ENCODE results near the gene SOX8. TPM values are rescaled to one million over a fixed set of nuclear protein-coding genes. Genes with fewer than 3 reads are reported as not detected.
A peak's percentile ranks its signal among the peaks of the same experiment; 100 is the strongest.

SOX8 gene
- total and polyA plus RNA-seq, 7 donors = under 0.01 to 3.4 (median 2.7) TPM; not detected in 1

DNA sequence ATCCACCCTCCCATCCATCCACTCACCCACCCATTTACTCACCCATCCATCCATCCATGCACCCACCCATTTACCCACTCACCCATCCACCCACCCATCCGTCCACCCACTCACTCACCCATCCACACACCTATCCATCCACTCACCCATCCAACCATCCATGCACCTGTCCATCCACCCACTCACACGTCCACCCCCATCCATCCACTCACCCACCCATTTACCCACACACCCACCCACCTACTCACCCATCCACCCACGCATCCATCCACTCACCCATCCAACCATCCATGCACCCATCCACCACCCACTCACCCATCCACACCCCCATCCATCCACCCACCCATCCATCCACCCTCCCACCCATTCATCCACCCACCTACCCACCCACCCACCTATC is 12.2 kb downstream of the SOX8 start:
- TF ChIP-seq POLR2AphosphoS5 (IDR thresholded peaks at IDR 0.05) (no peak), EP300 (IDR thresholded peaks at IDR 0.05) (no peak), POLR2A (IDR thresholded peaks at IDR 0.05) (no peak)
- TF ChIP-seq, protein P1, sequence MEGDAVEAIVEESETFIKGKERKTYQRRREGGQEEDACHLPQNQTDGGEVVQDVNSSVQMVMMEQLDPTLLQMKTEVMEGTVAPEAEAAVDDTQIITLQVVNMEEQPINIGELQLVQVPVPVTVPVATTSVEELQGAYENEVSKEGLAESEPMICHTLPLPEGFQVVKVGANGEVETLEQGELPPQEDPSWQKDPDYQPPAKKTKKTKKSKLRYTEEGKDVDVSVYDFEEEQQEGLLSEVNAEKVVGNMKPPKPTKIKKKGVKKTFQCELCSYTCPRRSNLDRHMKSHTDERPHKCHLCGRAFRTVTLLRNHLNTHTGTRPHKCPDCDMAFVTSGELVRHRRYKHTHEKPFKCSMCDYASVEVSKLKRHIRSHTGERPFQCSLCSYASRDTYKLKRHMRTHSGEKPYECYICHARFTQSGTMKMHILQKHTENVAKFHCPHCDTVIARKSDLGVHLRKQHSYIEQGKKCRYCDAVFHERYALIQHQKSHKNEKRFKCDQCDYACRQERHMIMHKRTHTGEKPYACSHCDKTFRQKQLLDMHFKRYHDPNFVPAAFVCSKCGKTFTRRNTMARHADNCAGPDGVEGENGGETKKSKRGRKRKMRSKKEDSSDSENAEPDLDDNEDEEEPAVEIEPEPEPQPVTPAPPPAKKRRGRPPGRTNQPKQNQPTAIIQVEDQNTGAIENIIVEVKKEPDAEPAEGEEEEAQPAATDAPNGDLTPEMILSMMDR (IDR thresholded peaks at IDR 0.05) = no peak
- intact Hi-C loops (cut with DNase I) = no loop called here
- DNase-seq = no peak
- H3K27me3 ChIP-seq = peaks cover 13 to 48% (median 14%) of the 10 kb centered on the region in 3 donors
- H3K4me3 ChIP-seq = no peak overlapping the region
- no peak overlapping the region for H3K27ac ChIP-seq
- H3K9me3 ChIP-seq = peaks cover 6 to 15% (median 11%) of the 10 kb centered on the region in 4 donors
- 82 to 89% methylated on average over 3 of the region's 3 CpGs for WGBS, 2 donors
- no peaks in the 10 kb centered on the region for H3K4me1 ChIP-seq
- H3K36me3 ChIP-seq = no peaks in the 10 kb centered on the region

DNA sequence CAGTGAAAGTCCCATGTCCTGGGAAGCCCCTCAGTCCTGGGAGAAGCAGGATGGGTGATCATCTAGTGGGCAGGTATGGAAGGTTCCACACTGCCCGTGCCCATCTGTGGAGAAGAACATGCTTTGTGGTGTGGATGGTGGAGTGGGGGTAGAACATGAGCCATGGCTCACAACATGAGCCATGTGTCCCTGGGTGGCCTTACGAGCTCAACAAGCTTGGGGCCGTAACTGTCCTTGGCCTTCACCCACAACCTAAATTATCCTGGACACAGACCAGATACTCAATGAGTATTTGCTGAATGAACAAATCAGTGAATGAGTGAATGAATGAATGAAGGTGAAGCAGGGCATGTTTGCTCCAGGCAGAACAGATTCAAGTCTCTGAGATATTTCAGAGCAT is 13.5 kb downstream of the SOX8 start:
- Histone ChIP-seq H3K9me3 (peaks cover 6 to 15% (median 11%) of the 10 kb centered on the region in 4 donors), H3K4me3 (no peak overlapping the region), H3K4me1 (no peaks in the 10 kb centered on the region), H3K27ac (no peak overlapping the region), H3K27me3 (peaks cover 13 to 53% (median 14%) of the 10 kb centered on the region in 3 donors), H3K36me3 (no peaks in the 10 kb centered on the region)
- intact Hi-C loops (cut with DNase I) = no loop called here
- no peak for TF ChIP-seq EP300 (IDR thresholded peaks at IDR 0.05)
- TF ChIP-seq, protein P1 (IDR thresholded peaks at IDR 0.05) = no peak
- TF ChIP-seq POLR2A (IDR thresholded peaks at IDR 0.05) = no peak
- DNase-seq = no peak
- 85 to 87% methylated on average over 3 of the region's 3 CpGs for WGBS, 2 donors

DNA sequence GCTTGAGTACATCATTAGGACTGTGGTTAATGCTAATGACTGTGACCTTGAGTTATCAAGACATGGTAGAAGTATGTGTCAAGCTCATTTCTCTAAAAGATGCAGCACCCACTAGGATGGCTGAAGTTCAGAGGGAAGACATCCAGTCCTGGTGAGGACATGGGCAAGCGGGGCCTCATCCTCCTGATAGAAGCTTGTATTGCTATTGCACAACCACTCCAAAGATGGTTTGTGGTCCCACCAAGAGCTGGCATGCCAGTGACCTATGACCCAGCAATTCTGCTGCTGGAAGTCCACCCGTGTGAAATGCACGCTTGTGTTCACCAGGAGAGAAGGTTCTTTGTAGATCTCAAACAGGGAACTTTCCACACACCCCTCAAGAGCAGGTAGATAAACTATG is 14.2 kb downstream of the SOX8 start:
- Histone ChIP-seq H3K4me3 (no peak overlapping the region), H3K36me3 (no peaks in the 10 kb centered on the region), H3K27me3 (peaks cover 13 to 56% (median 14%) of the 10 kb centered on the region in 3 donors), H3K27ac (no peak overlapping the region), H3K4me1 (no peaks in the 10 kb centered on the region), H3K9me3 (peaks cover 6 to 15% (median 11%) of the 10 kb centered on the region in 4 donors)
- 86 to 91% methylated on average over 3 of the region's 3 CpGs for WGBS, 2 donors
- DNase-seq = no peak
- TF ChIP-seq POLR2A (IDR thresholded peaks at IDR 0.05) = no peak
- intact Hi-C loops (cut with DNase I) = no loop called here

DNA sequence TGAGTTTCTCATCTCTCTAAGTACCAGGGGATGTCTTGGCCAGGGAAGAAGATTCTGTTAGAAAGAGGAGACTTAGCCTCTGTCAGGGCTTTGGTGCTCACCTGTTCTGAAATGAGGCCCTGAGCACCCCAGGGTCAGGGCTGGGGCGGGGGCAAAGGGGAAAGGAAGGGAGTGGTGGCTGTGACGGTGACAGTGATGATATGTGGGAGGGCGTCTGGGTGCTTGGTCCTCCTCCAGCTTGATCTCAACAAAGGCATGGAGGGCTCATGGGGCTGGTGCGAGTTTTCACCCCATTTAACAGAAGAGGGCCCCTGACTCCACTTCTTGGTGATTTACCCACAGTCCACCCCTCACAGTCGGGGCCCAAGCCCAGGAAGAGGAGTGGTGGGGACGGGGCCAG is 15.1 kb downstream of the SOX8 start:
- intact Hi-C loops (cut with DNase I) = no loop called here
- 51 to 58% methylated on average over 6 of the region's 6 CpGs for WGBS, 2 donors
- peaks cover 6 to 15% (median 11%) of the 10 kb centered on the region in 4 donors for H3K9me3 ChIP-seq
- no peaks in the 10 kb centered on the region for H3K4me1 ChIP-seq
- no peaks in the 10 kb centered on the region for H3K36me3 ChIP-seq
- H3K27me3 ChIP-seq = peaks cover 13 to 56% (median 14%) of the 10 kb centered on the region in 3 donors
- H3K27ac ChIP-seq = no peak overlapping the region
- H3K4me3 ChIP-seq = no peak overlapping the region
- TF ChIP-seq, protein P1 (IDR thresholded peaks at IDR 0.05) = no peak
- TF ChIP-seq POLR2AphosphoS5 (IDR thresholded peaks at IDR 0.05) (no peak), EP300 (IDR thresholded peaks at IDR 0.05) (no peak), POLR2A (IDR thresholded peaks at IDR 0.05) (no peak)
- DNase-seq = no peak

DNA sequence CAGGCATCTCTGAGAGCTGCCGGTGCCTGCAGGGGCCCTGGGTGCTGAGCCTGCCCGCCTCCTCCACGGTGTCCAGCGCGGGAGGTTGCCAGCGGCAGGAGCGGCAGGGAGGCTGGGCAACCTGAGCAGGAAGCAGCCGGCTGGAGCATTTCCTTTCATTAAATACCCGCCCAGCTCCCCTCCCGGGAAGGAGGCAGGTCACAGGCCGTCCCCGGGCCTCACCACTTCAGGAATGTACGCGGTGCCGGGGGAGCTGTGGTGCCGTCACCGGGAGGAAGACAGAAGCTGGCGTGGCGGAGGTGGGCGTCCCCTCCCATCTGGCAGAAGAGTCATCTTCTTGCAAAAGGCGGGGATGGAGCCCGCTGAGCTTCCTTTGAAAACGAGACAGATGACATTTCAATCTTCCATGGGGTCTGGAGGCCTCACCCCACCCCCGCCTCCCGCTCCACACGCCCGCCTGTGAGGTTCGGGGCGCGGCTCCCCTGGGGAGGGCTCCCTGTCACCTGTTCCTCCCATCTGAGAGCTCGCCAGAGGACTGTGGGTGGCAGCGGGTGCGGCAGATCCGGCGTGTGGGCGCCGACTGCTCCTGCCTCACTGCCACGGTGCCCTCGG is 16.0 kb downstream of the SOX8 start:
- H3K36me3 ChIP-seq = no peaks in the 10 kb centered on the region
- no peak for DNase-seq
- H3K4me1 ChIP-seq = peaks cover 0 to 5% (median 2%) of the 10 kb centered on the region in 4 donors
- peaks cover 13 to 56% (median 14%) of the 10 kb centered on the region in 3 donors for H3K27me3 ChIP-seq
- whole genome bisulfite sequencing, 2 donors = 10 to 15% methylated on average over 39 of the region's 39 CpGs
- H3K9me3 ChIP-seq = peaks cover 6 to 15% (median 11%) of the 10 kb centered on the region in 4 donors
- intact Hi-C loops (cut with DNase I) = no loop called here
- TF ChIP-seq EP300 (IDR thresholded peaks at IDR 0.05) = no peak
- TF ChIP-seq, protein P1 (IDR thresholded peaks at IDR 0.05) = no peak
- no peak for TF ChIP-seq POLR2A (IDR thresholded peaks at IDR 0.05)
- no peak for TF ChIP-seq POLR2AphosphoS5 (IDR thresholded peaks at IDR 0.05)
- H3K27ac ChIP-seq = peak overlapping the region in 1 of 4 donors; percentile 38
- no peak overlapping the region for H3K4me3 ChIP-seq

All from sigmoid colon (tissue), 7 donors.